Activated T-cell treated with anti-CD3 and anti-CD28 coated beads for 1 hour (primary cell): ENCODE measurements around the gene ARSB.
"Not testable (repeated sequence)": the region's sequence is repeated elsewhere in the genome, so short reads cannot be mapped to it uniquely, and the experiment has no call there.

Experiments used
- DNase-seq: peaks from one replicate; pipeline ENCODE4 v3.0.0-alpha.2; 2020; ENCODE audit warnings: low read depth

Gene ARSB

GRCh38 chr5:78747705-78748359 is 237.3 kb downstream of the ARSB start:
- DNase-seq: no peak

GRCh38 chr5:78747055-78747454 is 238.1 kb downstream of the ARSB start:
- DNase-seq: no peak

GRCh38 chr5:78746021-78746770 is 238.9 kb downstream of the ARSB start:
- no peak for DNase-seq

GRCh38 chr5:78744951-78745534 is 240.1 kb downstream of the ARSB start:
- no peak for DNase-seq

- DNase-seq: no peak
Measured at GRCh38 chr5:78741019-78741418, 244.1 kb downstream of the ARSB start.

- DNase-seq: no peak
Measured at GRCh38 chr5:78738693-78739300, 246.3 kb downstream of the ARSB start.

GRCh38 chr5:78738104-78738503 is 247.0 kb downstream of the ARSB start:
- no peak for DNase-seq

- DNase-seq: no peak
Measured at GRCh38 chr5:78735834-78736463, 249.2 kb downstream of the ARSB start.

GRCh38 chr5:78734950-78735349 is 250.2 kb downstream of the ARSB start:
- no peak for DNase-seq

- no peak for DNase-seq
Measured at GRCh38 chr5:78734094-78734845, 250.8 kb downstream of the ARSB start.

- DNase-seq: not testable (repeated sequence)
Measured at GRCh38 chr5:78732721-78733120, 252.4 kb downstream of the ARSB start.

- DNase-seq: no peak
Measured at GRCh38 chr5:78731884-78732283, 253.2 kb downstream of the ARSB start.

GRCh38 chr5:78730300-78731094 is 254.6 kb downstream of the ARSB start:
- DNase-seq: no peak

- no peak for DNase-seq
Measured at GRCh38 chr5:78727786-78728761, 257.0 kb downstream of the ARSB start.
